Adrenal gland (tissue), 12 donors: ENCODE results near the gene CD28. TPM values are rescaled to one million over a fixed set of nuclear protein-coding genes. Genes with fewer than 3 reads are reported as not detected.

ENCODE experiments used
- DNase-seq, 7 donors: peaks; one replicate each; pipeline ENCODE4 v3.0.0-alpha.2; 2019 to 2020
- H3K27ac ChIP-seq, 5 donors: fragments of 200-600 bp; sonication (generic) in 4 of 5; 1 replicate in 3 of 5; 2 replicates in 2 of 5; pipeline versions ENCODE4 v1.5.1 to v1.8.0; 2016 to 2020; ENCODE audit warnings: mild to moderate bottlenecking in 1 of 5
- H3K27me3 ChIP-seq: fragments of 200-600 bp; 2 replicates; pipeline ENCODE4 v1.8.0; 2021
- H3K36me3 ChIP-seq, 2 donors: fragments of 200-600 bp; replicated peaks in 1 of 2; 1 replicate in 1 of 2; 2 replicates in 1 of 2; pipeline versions ENCODE4 v1.5.1 to v1.8.0; 2018 to 2022
- H3K4me1 ChIP-seq, 2 donors: fragments of 200-600 bp; replicated peaks in 1 of 2; 1 replicate in 1 of 2; 2 replicates in 1 of 2; pipeline versions ENCODE4 v1.5.1 to v1.8.0; 2018 to 2021
- H3K4me3 ChIP-seq, 4 donors: fragments of 200-600 bp; sonication (generic) in 3 of 4; one replicate each; pipeline ENCODE4 v1.5.1; 2016 to 2018
- H3K9me3 ChIP-seq, 3 donors: fragments of 200-600 bp; sonication (generic) in 1 of 3; replicated peaks in 1 of 3; 1 replicate in 2 of 3; 2 replicates in 1 of 3; pipeline versions ENCODE4 v1.5.1 to v1.8.0; 2016 to 2021
- POLR2A ChIP-seq, 2 donors: fragments of 450-650 bp; IDR thresholded peaks; one replicate each; pipeline ENCODE4 v1.6.1; 2017; ENCODE audit warnings: antibody characterized with exemption in 2 of 2, mild to moderate bottlenecking in 2 of 2, moderate library complexity in 1 of 2
- WGBS, 4 donors: extraction: QIAGEN DNeasy Blood & Tissue Kit in 2 of 4; methylation state at CpG; one replicate each; pipeline versions ENCODE4 v1.1.5 to v1.1.7; 2013 to 2017; 5-methylcytosine and 5-hydroxymethylcytosine counted together
- intact Hi-C, 2 donors: fragments of 100-400 bp; cut with DNase I; formaldehyde crosslinking; loops; one replicate each; pipeline versions ENCODE4 v1.14.1 to v1.15.0; 2022 to 2023
- polyA plus RNA-seq, 3 donors: library from polyadenylated mRNA; stranded (reverse); fragments of 200-250 nt in 2 of 3; fragments of 350-450 nt in 1 of 3; fragmentation: Illumina TruSeq in 1 of 3; extraction: RNeasy Lipid Tissue Mini Kit (QIAGEN cat#74804) in 1 of 3; gene quantifications; one replicate each; pipeline ENCODE4 v1.2.3, GENCODE V29; 2013 to 2014
- total RNA-seq, 9 donors: library from RNA; depleted of rRNA in 4 of 9; stranded (reverse); fragments of >200 nt in 4 of 9; fragments of 120-200 nt in 1 of 9; fragmentation: NEBNext Ultra II Directional in 1 of 9; extraction: Animal tissue kit (Norgen Biotek cat#: 25700) in 1 of 9; gene quantifications; one replicate each; pipeline versions ENCODE4 v1.1.0 to v1.2.4, GENCODE V29; 2013 to 2023
- TF ChIP-seq, protein P1 (sequence below), 6 experiments: fragments of 450-650 bp in 4 of 6; fragments of 200-600 bp in 2 of 6; sonication (generic) in 1 of 6; IDR thresholded peaks; 1 replicate in 5 of 6; 2 replicates in 1 of 6; pipeline versions ENCODE4 v1.5.1 to v1.8.0; 2016 to 2021; ENCODE audit warnings: antibody characterized with exemption in 6 of 6, mild to moderate bottlenecking in 2 of 6, moderate library complexity in 1 of 6
- donor health status: healthy with polysubstance abuse.
- donor health status: Bipolar disorder and iron deficiency.
- donor health status: DM: yes; HTN: yes; CAD: no.
- donor health status: DM: no; HTN: no; CAD: no.
- donor health status: DM: no; HTN: no; CAD: no.
- donor health status: DM: yes; HTN: yes; CAD: no.

Gene CD28
- total and polyA plus RNA-seq, 12 donors = 0.08 to 1.4 (median 0.32) TPM; not detected in 1

DNA sequence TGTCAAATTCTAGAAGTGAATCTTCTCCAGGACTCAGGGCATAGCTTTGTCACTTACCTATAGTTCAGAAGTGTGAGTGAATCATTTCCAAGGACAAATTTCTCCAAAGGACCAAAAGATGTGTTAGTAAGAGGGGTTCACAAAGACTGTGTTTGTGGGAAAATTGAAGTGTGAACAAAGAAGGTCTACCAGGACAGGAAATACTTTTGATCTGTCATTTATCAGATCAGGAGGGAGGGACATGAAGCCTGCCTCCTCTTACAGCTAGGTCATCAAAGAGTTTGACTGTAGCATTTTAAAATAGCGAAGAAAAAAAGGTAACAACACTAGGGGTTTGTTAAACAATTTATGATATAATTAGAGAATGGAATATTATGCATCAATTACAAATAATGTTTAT, 2.0 kb upstream of the CD28 start:
- Histone ChIP-seq H3K9me3 (no peaks in the 10 kb centered on the region), H3K27me3 (no peaks in the 10 kb centered on the region), H3K4me1 (peaks cover 0 to 4% of the 10 kb centered on the region in 2 donors), H3K36me3 (no peaks in the 10 kb centered on the region), H3K27ac (no peak overlapping the region), H3K4me3 (no peak overlapping the region)
- WGBS, 4 donors = 74 to 88% (median 82%) methylated on average over 1 of the region's 1 CpG
- DNase-seq = no peak
- intact Hi-C loops = no loop called here
- TF ChIP-seq POLR2A (IDR thresholded peaks at IDR 0.05) = no peak
- TF ChIP-seq, protein P1, sequence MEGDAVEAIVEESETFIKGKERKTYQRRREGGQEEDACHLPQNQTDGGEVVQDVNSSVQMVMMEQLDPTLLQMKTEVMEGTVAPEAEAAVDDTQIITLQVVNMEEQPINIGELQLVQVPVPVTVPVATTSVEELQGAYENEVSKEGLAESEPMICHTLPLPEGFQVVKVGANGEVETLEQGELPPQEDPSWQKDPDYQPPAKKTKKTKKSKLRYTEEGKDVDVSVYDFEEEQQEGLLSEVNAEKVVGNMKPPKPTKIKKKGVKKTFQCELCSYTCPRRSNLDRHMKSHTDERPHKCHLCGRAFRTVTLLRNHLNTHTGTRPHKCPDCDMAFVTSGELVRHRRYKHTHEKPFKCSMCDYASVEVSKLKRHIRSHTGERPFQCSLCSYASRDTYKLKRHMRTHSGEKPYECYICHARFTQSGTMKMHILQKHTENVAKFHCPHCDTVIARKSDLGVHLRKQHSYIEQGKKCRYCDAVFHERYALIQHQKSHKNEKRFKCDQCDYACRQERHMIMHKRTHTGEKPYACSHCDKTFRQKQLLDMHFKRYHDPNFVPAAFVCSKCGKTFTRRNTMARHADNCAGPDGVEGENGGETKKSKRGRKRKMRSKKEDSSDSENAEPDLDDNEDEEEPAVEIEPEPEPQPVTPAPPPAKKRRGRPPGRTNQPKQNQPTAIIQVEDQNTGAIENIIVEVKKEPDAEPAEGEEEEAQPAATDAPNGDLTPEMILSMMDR (IDR thresholded peaks at IDR 0.05) = no peak

DNA sequence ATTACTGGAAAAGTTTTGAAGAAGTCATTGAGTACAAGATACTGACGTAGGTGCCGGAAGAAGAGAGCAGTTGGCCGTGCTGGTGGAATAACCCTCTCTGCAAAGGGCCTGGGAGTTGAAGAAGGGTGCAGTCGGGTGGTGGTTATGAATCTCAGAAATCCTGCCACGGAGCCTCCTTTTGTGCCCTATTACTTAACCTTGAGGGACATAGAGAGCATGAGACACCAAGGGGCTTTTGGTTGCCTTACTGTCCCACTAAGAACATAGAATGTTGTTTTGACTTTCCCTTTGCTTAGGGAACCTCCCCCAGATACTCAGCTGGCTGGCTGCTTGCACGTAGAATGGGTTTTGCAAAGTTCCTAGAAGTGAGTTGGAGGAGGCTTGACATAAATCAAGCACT, 1.3 kb upstream of the CD28 start:
- Histone ChIP-seq H3K9me3 (no peaks in the 10 kb centered on the region), H3K4me3 (no peak overlapping the region), H3K36me3 (no peaks in the 10 kb centered on the region), H3K27ac (no peak overlapping the region), H3K4me1 (peaks cover 5 to 11% of the 10 kb centered on the region in 2 donors), H3K27me3 (no peaks in the 10 kb centered on the region)
- DNase-seq = no peak
- intact Hi-C loops = no loop called here
- 81 to 87% (median 83%) methylated on average over 6 of the region's 6 CpGs for WGBS, 4 donors
- TF ChIP-seq, protein P1 (IDR thresholded peaks at IDR 0.05) = no peak
- no peak for TF ChIP-seq POLR2A (IDR thresholded peaks at IDR 0.05)

- Histone ChIP-seq H3K36me3 (no peaks in the 10 kb centered on the region), H3K4me1 (peaks cover 8 to 13% of the 10 kb centered on the region in 2 donors), H3K4me3 (no peak overlapping the region), H3K9me3 (no peaks in the 10 kb centered on the region), H3K27me3 (no peaks in the 10 kb centered on the region), H3K27ac (no peak overlapping the region)
- no peak for TF ChIP-seq POLR2A (IDR thresholded peaks at IDR 0.05)
- TF ChIP-seq, protein P1 (IDR thresholded peaks at IDR 0.05) = no peak
- WGBS, 4 donors = 83 to 87% (median 84%) methylated on average over 5 of the region's 5 CpGs
- intact Hi-C loops = no loop called here
- no peak for DNase-seq
Measured at GRCh38 chr2:203707530-203707929, 1.1 kb downstream of the CD28 start.

DNA sequence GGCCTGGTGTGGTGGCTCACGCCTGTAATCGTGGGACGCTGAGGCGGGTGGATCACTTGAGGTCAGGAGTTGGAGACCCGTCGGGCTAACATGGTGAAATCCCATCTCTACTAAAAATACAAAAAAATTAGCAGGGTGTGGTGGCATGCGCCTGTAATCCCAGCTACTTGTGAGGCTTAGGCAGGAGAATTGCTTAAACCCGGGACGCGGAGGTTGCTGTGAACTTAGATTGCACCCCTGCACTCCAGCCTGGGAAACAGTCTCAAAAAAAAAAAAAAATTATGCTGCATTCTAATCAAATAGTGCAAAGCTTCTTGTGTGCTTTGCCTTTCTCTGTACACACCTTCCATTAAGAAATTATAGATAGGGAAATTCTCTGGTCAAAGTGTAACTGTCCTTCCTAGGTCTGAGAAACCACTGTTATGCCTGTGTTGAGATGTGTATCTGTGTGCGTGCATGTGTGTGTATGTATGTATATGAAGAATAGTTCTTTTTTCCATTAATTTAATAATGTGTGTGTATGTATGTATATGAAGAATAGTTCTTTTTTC, 2.5 kb downstream of the CD28 start:
- intact Hi-C loops = no loop called here
- Histone ChIP-seq H3K36me3 (no peaks in the 10 kb centered on the region), H3K27me3 (no peaks in the 10 kb centered on the region), H3K4me3 (no peak overlapping the region), H3K4me1 (peaks cover 8 to 13% of the 10 kb centered on the region in 2 donors), H3K9me3 (no peaks in the 10 kb centered on the region), H3K27ac (no peak overlapping the region)
- no peak for DNase-seq
- 87 to 91% (median 89%) methylated on average over 11 of the region's 11 CpGs for WGBS, 4 donors
- no peak for TF ChIP-seq POLR2A (IDR thresholded peaks at IDR 0.05)

GRCh38 chr2:203709416-203710040, 3.1 kb downstream of the CD28 start:
- Histone ChIP-seq H3K4me3 (no peak overlapping the region), H3K36me3 (no peaks in the 10 kb centered on the region), H3K9me3 (no peaks in the 10 kb centered on the region), H3K4me1 (peaks cover 8 to 13% of the 10 kb centered on the region in 2 donors), H3K27ac (no peak overlapping the region), H3K27me3 (no peaks in the 10 kb centered on the region)
- 80 to 87% (median 82%) methylated on average over 3 of the region's 3 CpGs for WGBS, 4 donors
- intact Hi-C loops = no loop called here
- TF ChIP-seq POLR2A (IDR thresholded peaks at IDR 0.05) = no peak
- TF ChIP-seq, protein P1 (IDR thresholded peaks at IDR 0.05) = no peak
- DNase-seq = no peak
